ENCODE results near the gene KIAA2012.
A peak's percentile ranks its signal among the peaks of the same experiment; 100 is the strongest.

KIAA2012 gene

DNA sequence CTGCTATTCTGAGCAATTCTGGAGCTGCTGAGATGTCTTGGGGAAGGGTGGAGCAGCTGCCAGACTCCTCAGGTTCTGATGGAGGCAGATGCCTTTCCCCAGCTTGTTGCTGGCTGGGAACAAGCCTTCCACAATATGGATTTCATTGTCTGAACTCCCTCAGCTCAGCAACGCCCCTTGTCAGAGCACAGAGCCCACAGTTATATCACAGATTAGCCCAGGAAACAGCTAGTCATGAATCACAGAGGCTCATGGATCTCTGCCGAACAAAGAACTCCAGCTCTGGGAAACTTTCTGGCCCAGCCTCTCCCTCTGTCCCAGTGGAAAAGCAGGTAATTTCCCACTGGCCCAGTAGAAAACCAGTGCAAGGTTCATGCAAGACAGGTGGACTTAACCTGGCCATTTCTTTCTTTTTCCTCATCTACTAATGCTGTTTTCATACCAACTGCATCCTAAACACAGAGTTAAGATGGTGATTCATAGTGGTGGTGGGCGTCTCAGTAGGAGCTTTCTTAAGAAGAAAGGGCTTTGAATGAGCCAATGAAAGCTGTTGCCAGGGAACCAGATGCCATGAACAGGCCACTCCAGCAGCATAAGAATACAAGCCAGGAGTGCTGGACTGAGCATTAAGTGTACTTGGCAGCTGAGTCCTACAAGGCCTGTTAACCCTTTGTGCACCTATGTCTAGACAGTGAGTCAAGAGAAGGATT is 8.7 kb upstream of the KIAA2012 start:
- no peak overlapping the region for H3K4me3 ChIP-seq (replicated peaks in 1 of 2; ENCODE audit: low read depth in 2 of 2, low read length in 2 of 2)
- DNase-seq (ENCODE audit: low read depth in 2 of 2) = peak; percentile 57 to 85
- TF ChIP-seq, protein P1, sequence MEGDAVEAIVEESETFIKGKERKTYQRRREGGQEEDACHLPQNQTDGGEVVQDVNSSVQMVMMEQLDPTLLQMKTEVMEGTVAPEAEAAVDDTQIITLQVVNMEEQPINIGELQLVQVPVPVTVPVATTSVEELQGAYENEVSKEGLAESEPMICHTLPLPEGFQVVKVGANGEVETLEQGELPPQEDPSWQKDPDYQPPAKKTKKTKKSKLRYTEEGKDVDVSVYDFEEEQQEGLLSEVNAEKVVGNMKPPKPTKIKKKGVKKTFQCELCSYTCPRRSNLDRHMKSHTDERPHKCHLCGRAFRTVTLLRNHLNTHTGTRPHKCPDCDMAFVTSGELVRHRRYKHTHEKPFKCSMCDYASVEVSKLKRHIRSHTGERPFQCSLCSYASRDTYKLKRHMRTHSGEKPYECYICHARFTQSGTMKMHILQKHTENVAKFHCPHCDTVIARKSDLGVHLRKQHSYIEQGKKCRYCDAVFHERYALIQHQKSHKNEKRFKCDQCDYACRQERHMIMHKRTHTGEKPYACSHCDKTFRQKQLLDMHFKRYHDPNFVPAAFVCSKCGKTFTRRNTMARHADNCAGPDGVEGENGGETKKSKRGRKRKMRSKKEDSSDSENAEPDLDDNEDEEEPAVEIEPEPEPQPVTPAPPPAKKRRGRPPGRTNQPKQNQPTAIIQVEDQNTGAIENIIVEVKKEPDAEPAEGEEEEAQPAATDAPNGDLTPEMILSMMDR (IDR thresholded peaks at IDR 0.05; ENCODE audit: low read depth, low read length) = no peak

DNA sequence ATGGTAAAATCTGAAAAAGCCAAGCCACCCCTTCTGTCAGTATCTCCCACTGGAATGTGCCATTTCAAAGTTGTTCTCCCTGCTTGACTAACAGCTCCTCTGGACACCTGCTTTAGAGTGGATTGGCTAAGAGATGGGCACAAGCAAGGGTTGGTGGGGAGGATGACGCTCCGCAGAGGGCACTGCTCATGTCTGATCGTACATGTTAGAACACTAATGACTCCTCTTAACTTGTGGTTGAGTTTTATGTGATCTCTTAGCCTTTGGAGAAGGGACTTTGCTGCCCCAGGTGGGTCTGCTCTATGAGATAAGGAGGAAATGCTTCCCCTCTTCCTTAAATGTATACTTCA is 8.2 kb upstream of the KIAA2012 start:
- TF ChIP-seq, protein P1 (IDR thresholded peaks at IDR 0.05; ENCODE audit: low read depth, low read length) = no peak
- DNase-seq (ENCODE audit: low read depth in 2 of 2) = no peak

DNA sequence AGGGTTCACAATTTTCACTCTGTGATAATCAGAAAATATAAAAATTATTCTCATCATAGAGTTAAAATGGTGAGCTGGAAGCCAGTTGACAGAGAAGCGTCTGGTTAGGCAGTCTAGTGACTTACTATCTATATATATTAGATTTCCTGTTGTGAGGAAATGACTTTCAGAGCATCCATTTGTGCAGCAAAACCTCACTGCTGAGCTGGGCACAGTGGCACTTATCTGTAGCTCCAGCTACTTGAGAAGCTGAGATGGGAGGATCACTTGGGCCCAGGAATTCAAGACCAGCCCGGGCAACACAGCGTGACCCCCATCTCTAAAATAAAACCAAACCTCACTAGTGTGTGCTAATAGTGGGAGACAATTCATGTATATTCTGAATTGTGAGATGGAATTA is 7.2 kb upstream of the KIAA2012 start:
- TF ChIP-seq, protein P1 (IDR thresholded peaks at IDR 0.05; ENCODE audit: low read depth, low read length) = no peak
- H3K4me3 ChIP-seq (replicated peaks in 1 of 2; ENCODE audit: low read depth in 2 of 2, low read length in 2 of 2) = no peak overlapping the region
- no peak for DNase-seq (ENCODE audit: low read depth in 2 of 2)

More for the DNA sequence above, 8.2 kb upstream of the KIAA2012 start:
- no peak overlapping the region for H3K4me3 ChIP-seq (replicated peaks in 1 of 2; ENCODE audit: low read depth in 2 of 2, low read length in 2 of 2)

DNA sequence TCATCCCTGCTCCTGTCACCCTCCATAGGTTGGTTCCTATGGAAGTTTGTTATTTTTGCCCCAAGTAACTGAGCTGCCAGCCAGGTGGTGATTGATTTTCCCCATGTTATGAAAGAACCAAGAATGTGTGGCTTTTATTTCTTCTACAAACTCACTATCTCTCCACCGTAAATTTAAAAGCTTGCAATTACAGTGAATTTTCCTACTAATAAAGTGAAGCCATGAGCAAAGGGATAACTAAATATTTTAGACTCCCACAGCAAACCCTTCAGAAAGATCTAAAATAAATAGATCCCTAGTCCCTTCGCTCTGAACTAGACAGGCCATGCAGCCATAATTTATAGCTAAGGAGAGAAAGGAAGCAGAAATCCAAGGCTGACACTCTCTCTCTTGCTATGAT is 6.2 kb upstream of the KIAA2012 start:
- DNase-seq (ENCODE audit: low read depth in 2 of 2) = no peak
- TF ChIP-seq, protein P1 (IDR thresholded peaks at IDR 0.05; ENCODE audit: low read depth, low read length) = no peak
- no peak overlapping the region for H3K4me3 ChIP-seq (replicated peaks in 1 of 2; ENCODE audit: low read depth in 2 of 2, low read length in 2 of 2)

DNA sequence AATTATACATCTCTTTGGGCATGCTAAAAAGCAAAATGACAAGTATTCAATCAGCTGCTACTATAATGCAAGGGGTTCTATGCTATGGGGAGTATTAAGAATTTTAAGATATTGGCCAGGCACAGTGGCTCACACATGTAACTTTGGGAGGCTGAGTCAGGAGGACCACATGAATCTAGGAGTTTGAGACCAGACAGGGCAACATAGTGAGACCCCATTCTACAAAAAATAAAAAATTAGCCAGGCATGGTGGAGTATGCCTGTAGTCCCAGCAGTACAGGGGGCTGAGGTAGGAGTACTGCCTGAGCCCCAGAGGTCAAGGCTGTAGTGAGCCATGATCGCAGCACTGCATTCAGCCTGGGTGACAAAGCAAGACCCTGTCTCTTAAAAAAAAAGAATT is 5.5 kb upstream of the KIAA2012 start:
- H3K4me3 ChIP-seq (replicated peaks in 1 of 2; ENCODE audit: low read depth in 2 of 2, low read length in 2 of 2) = no peak overlapping the region
- TF ChIP-seq, protein P1 (IDR thresholded peaks at IDR 0.05; ENCODE audit: low read depth, low read length) = no peak

DNA sequence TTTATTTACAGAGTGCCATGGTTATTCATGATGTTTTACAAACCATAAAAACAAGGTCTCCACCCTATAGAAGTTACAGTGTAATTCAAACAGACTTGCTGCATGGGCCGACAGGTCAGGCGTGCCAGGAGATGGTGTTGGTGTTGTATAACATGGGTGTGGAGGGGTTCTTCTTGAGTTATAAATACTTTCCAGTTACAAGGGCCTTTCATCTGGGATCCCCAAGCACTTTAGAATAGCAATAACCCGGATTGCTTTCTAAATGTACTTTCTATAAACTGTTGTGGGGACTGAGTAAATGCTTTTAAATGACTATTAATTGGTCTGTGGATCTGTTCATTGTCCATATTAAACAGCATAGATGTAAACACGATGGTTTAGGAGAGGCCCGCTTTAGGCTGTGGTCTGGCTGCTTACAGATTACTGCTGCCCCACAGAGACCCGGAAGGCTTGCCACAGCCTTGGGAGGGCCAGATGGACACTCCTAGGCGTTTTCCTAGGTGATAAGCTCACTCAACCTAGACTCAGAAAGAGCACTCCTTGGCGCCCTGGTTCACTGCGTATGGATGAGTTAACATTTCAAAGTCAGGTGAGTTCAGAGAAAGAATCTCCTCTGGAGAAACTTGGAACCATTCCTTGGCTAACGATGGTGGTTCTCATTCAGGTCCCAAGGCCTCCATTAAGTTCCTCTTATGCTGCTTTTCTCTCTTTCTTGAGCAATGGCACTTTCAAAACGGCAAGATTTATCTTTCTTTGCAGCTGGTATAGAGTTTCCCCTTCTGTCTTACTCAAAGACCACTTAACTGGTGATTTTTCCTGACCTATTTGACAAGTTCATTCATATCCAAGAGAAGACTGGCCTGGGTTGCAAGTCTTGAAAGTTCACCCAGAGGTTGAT is 3.6 kb upstream of the KIAA2012 start:
- H3K4me3 ChIP-seq (replicated peaks in 1 of 2; ENCODE audit: low read depth in 2 of 2, low read length in 2 of 2) = no peak overlapping the region
- DNase-seq (ENCODE audit: low read depth in 2 of 2) = no peak
- TF ChIP-seq, protein P1 (IDR thresholded peaks at IDR 0.05; ENCODE audit: low read depth, low read length) = no peak

More for the DNA sequence above, 5.5 kb upstream of the KIAA2012 start:
- DNase-seq (ENCODE audit: low read depth in 2 of 2) = no peak

Data from cardiac fibroblast (primary cell).